RKO (cell line): ENCODE data around the gene HIVEP2.

Source experiments
- DNase-seq: peaks from one replicate; pipeline ENCODE4 v3.0.0-alpha.2; 2016; ENCODE audit warnings: low spot score

Gene HIVEP2

DNA sequence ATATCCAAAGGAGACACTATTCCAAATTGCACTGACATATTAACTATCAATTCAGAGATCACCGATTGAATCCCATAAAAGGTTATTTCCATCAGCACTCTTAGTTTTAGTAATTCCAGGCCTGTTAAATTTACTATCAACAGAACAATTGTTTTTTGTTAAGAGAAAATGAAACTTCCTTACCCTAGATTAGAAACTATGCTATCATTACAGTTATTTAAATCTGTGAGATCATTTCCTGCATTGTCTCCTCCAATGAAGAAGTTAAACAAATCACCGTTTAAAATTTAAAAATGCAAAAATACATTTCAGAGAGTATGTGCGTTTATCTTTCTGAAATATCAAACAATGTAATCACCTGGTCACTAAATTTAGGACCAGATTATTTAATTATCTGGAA, 57.5 kb downstream of the HIVEP2 start:
- no peak for DNase-seq

GRCh38 chr6:142886431-142887170, 58.4 kb downstream of the HIVEP2 start:
- DNase-seq, result peak; percentile 74

DNA sequence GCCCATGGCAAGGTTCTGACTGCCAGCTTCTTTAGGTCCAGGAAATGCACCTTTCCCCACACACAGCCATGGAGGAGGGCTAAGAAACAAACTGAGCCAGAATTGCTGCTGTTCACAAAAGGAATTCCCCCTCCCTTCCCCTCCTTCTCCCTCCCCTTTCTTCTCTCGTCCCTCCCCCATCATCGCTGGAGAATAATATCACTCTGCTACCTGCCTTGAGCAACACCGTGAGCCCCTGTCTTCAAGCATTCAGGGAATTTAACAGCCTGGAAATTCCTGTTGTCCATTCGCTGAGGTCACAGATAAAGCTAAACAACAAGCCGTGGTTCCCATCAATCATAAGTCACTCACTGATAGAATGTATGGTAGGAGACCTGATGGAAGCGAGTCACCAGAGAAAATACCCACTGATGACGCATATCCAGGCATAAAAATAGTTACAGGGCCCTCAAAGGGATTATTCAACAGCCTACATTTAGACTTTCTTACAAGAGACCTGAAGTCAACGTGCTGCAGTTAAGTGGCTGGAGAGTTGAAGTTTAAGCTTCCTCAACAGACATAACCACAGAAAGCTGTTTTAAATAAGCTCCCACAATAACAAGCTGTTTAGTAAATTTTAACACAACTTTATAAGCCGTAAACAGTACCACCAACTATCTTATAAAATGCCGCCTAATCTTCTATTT, 59.7 kb downstream of the HIVEP2 start:
- peak; percentile 97 for DNase-seq

- no peak for DNase-seq
These were observed 60.6 kb downstream of the HIVEP2 start for GRCh38 chr6:142884214-142885035.

GRCh38 chr6:142883011-142883410, 62.0 kb downstream of the HIVEP2 start:
- DNase-seq, result no peak

- DNase-seq, result peak; percentile 21
These were observed 63.2 kb downstream of the HIVEP2 start for GRCh38 chr6:142881761-142882160.

GRCh38 chr6:142881290-142881689, 63.7 kb downstream of the HIVEP2 start:
- DNase-seq, result no peak

GRCh38 chr6:142880201-142880600, 64.8 kb downstream of the HIVEP2 start:
- DNase-seq, result no peak

- no peak for DNase-seq
These were observed 65.4 kb downstream of the HIVEP2 start for GRCh38 chr6:142879527-142879926.

DNA sequence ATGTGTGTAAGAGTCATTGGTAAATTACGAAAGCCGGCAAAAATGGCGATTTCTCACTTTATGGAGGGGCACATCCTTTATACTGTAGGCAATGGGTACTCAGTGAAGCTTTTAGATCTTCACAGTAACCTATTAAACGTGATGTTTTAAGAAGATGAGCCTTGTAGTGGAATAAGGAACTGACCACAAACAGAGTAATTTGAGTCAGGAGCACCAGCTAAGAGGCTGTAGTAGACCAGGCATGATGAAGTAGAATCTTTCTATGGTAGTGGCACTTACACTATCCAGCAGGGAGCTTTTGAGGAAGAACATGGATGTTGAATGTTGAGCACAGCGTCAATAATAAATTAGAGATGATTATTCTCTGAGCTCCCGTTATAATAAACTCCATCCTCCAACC, 65.9 kb downstream of the HIVEP2 start:
- DNase-seq, result no peak

GRCh38 chr6:142878407-142878806, 66.6 kb downstream of the HIVEP2 start:
- DNase-seq, result no peak

GRCh38 chr6:142874676-142875075, 70.3 kb downstream of the HIVEP2 start:
- DNase-seq, result no peak

GRCh38 chr6:142872376-142872775, 72.6 kb downstream of the HIVEP2 start:
- DNase-seq, result no peak

DNA sequence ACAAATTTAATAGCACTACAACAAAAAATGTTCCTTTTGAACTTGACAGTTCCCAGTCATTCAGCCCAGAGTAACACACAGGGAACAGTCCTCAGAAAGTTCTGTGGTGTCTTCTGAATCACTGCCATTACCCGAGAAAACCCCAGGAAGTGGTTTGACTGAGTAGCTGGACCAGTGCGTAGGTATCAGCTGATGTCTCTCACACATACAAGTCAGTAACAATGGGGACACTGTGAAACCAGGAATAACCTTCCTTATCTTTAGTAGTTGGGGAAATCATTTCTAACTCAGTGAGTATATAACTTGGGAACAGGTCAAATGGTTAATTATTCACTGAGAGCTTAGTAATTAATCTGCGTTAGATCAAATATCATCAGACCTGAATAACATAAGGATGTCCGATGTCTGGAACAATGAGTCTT, 73.1 kb downstream of the HIVEP2 start:
- DNase-seq, result no peak

DNA sequence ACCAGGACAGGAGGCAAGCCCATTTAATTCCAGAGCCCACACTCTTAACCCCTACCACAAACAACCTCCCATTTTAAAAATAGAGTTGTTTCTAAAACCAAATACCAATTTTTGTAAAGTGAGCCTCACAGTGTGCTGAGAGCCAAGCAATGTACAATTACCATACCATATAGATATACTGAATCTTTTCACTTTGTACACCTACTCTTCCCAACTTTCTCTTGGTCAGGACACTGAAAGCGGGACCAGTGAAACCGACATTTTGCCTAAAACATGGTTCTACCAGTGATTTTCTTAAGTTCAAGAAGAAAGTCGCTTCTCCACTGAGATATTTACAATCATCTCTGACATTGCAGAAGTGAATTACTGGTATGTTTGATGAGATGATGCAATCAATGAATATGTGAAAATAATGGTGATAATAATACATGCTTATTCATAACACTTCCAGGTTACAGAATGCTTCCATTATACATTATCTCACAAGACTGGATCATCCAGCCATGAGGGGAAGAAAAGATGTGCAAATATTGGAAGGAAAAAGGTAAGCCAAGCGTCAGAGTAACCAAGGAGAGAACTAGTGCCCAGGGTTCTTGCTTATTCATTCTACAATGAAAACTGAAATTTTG, 74.1 kb downstream of the HIVEP2 start:
- no peak for DNase-seq

GRCh38 chr6:142868917-142869316, 76.1 kb downstream of the HIVEP2 start:
- no peak for DNase-seq

DNA sequence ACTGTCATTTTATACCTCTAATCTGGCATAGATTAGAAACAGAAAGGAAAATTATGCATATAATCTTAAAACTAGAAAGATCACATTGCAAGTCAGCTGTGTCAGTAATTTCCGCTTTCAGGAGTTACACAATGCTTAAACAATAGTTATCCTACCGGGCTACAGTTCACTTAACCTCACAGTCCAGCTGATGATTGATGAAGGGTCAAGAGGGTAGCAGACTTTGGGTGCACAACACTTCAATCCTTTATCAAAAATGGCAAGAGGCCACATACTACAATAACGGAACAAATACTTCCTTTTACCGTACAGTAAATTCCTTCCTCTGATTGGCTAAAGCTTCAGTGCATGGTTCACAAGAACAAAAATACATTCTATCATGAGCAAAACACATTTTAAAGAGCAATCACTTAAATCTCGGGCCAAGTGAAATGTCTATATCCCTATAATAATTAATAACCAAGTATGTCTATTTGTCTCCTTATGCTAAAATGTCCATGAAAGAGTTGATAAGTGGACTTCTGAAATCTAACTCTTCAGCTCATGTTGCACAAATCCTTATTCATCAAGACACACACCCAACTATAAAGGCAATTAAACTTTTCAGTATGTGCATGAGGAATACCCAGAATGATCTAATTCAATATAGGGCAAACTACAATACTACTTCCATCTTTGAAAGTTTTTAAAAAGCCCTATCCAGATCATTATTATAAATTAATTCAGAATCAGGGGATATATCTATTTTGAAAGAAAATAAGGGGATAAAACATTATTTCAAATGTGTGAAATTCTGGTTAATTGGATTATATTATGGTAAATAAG, 76.8 kb downstream of the HIVEP2 start:
- DNase-seq, result no peak

GRCh38 chr6:142867355-142867801, 77.6 kb downstream of the HIVEP2 start:
- DNase-seq, result no peak

- no peak for DNase-seq
These were observed 81.0 kb downstream of the HIVEP2 start for GRCh38 chr6:142863981-142864380.

DNA sequence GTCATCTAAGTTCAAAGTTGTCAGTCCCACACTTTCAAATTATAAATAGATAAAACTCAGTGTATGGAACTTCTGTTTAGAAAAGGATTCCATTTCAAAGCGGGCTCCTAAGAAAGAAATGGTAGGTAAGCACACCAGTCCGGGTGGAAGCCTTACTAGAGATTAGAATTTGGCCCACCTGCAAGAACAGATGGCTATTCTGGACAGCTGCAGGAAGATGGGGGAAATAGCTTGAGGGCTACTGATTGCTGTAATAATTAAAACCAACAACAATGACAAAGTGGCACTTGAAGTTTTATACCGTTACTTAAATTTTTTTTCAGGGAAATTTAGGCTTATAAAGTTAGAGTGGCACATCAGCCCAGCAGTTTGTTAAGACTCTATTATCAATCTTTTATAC, 83.3 kb downstream of the HIVEP2 start:
- DNase-seq, result no peak

- DNase-seq, result no peak
These were observed 84.5 kb downstream of the HIVEP2 start for GRCh38 chr6:142860498-142860897.
